ENCODE results near the gene MYO1C. TPM values are rescaled to one million over a fixed set of nuclear protein-coding genes. Genes with fewer than 3 reads are reported as not detected.
A peak's percentile ranks its signal among the peaks of the same experiment; 100 is the strongest.

MYO1C gene
- total and polyA plus RNA-seq, 2 experiments from 2014 or later: 76.8 to 85.3 TPM

GRCh38 chr17:1487939-1488825, 4.3 kb downstream of the MYO1C start:
- no peaks in the 10 kb centered on the region for H3K9me2 ChIP-seq (replicated peaks; ENCODE audit: insufficient read depth)
- WGBS (ENCODE audit: low lambda C conversion rate, missing lambda C conversion rate): 4% methylated on average over 46 of the region's 72 CpGs
- H3K4me1 ChIP-seq (ENCODE audit: insufficient read depth): peaks cover 47% of the 10 kb centered on the region
- H3K36me3 ChIP-seq (replicated peaks; ENCODE audit: insufficient read depth, low read depth): no peaks in the 10 kb centered on the region
- DNase-seq (ENCODE audit: low spot score): peak; percentile 97
- no peaks in the 10 kb centered on the region for H4K20me1 ChIP-seq (ENCODE audit: insufficient read depth, poor library complexity, severe bottlenecking)
- no peak for TF ChIP-seq EZH2phosphoT487 (IDR thresholded peaks at IDR 0.05; ENCODE audit: low read depth, severe bottlenecking, unreplicated experiment)
- no peak for TF ChIP-seq CTCF (IDR thresholded peaks at IDR 0.05; ENCODE audit: poor library complexity)
- TF ChIP-seq EZH2 (IDR thresholded peaks at IDR 0.05; ENCODE audit: borderline replicate concordance): no peak
- no peaks in the 10 kb centered on the region for H3K27me3 ChIP-seq
- peak overlapping the region; percentile 31 for H3K4me3 ChIP-seq
- H3K79me2 ChIP-seq: peaks cover 48% of the 10 kb centered on the region
- no peaks in the 10 kb centered on the region for H3K9me3 ChIP-seq (ENCODE audit: low read depth)
- peak overlapping the region; percentile 1 for H2AFZ ChIP-seq
- peak overlapping the region; percentile 99 for H3K4me2 ChIP-seq
- H3K27ac ChIP-seq: peak overlapping the region; percentile 99

- Histone ChIP-seq H3K9me3 (ENCODE audit: low read depth) (no peaks in the 10 kb centered on the region), H3K4me3 (no peak overlapping the region), H2AFZ (no peak overlapping the region), H3K4me1 (ENCODE audit: insufficient read depth) (peaks cover 39% of the 10 kb centered on the region), H4K20me1 (ENCODE audit: insufficient read depth, poor library complexity, severe bottlenecking) (no peaks in the 10 kb centered on the region), H3K79me2 (peaks cover 51% of the 10 kb centered on the region), H3K9me2 (replicated peaks; ENCODE audit: insufficient read depth) (no peaks in the 10 kb centered on the region), H3K36me3 (replicated peaks; ENCODE audit: insufficient read depth, low read depth) (no peaks in the 10 kb centered on the region), H3K4me2 (peak overlapping the region; percentile 99), H3K27me3 (no peaks in the 10 kb centered on the region), H3K27ac (peak overlapping the region; percentile 99)
- peak; percentile 73 for DNase-seq (ENCODE audit: low spot score)
- 32% methylated on average over 31 of the region's 74 CpGs for whole genome bisulfite sequencing (ENCODE audit: low lambda C conversion rate, missing lambda C conversion rate)
- TF ChIP-seq EZH2phosphoT487 (IDR thresholded peaks at IDR 0.05; ENCODE audit: low read depth, severe bottlenecking, unreplicated experiment) (no peak), EZH2 (IDR thresholded peaks at IDR 0.05; ENCODE audit: borderline replicate concordance) (no peak), CTCF (IDR thresholded peaks at IDR 0.05; ENCODE audit: poor library complexity) (no peak)
Measured at GRCh38 chr17:1486802-1487695, 5.4 kb downstream of the MYO1C start.

GRCh38 chr17:1485423-1486376, 6.8 kb downstream of the MYO1C start:
- Histone ChIP-seq H3K4me3 (peak overlapping the region; percentile 91), H3K27me3 (no peaks in the 10 kb centered on the region), H3K9me3 (ENCODE audit: low read depth) (no peaks in the 10 kb centered on the region), H4K20me1 (ENCODE audit: insufficient read depth, poor library complexity, severe bottlenecking) (no peaks in the 10 kb centered on the region), H3K9me2 (replicated peaks; ENCODE audit: insufficient read depth) (no peaks in the 10 kb centered on the region), H2AFZ (peak overlapping the region; percentile 69), H3K36me3 (replicated peaks; ENCODE audit: insufficient read depth, low read depth) (no peaks in the 10 kb centered on the region), H3K27ac (peak overlapping the region; percentile 99), H3K4me1 (ENCODE audit: insufficient read depth) (peaks cover 39% of the 10 kb centered on the region), H3K79me2 (peaks cover 47% of the 10 kb centered on the region), H3K4me2 (peak overlapping the region; percentile 99)
- DNase-seq (ENCODE audit: low spot score): peak; percentile 82
- WGBS (ENCODE audit: low lambda C conversion rate, missing lambda C conversion rate): 0% methylated on average over 14 of the region's 127 CpGs
- TF ChIP-seq EZH2 (IDR thresholded peaks at IDR 0.05; ENCODE audit: borderline replicate concordance): no peak
- no peak for TF ChIP-seq EZH2phosphoT487 (IDR thresholded peaks at IDR 0.05; ENCODE audit: low read depth, severe bottlenecking, unreplicated experiment)
- TF ChIP-seq CTCF (IDR thresholded peaks at IDR 0.05; ENCODE audit: poor library complexity): no peak

Measured in hepatocyte (in vitro differentiated cells).